Middle frontal gyrus (tissue), 1 donor: ENCODE results near the gene WDTC1.

Experiments used
- DNase-seq: peaks from one replicate; pipeline ENCODE4 v3.0.0-alpha.2; 2015; ENCODE audit warnings: low spot score; ENCODE audit errors: extremely low spot score

Gene WDTC1

GRCh38 chr1:27335506-27336422 lies 101.3 kb downstream of the WDTC1 start:
- no peak for DNase-seq

GRCh38 chr1:27336756-27337155 lies 102.3 kb downstream of the WDTC1 start:
- DNase-seq = no peak

DNA sequence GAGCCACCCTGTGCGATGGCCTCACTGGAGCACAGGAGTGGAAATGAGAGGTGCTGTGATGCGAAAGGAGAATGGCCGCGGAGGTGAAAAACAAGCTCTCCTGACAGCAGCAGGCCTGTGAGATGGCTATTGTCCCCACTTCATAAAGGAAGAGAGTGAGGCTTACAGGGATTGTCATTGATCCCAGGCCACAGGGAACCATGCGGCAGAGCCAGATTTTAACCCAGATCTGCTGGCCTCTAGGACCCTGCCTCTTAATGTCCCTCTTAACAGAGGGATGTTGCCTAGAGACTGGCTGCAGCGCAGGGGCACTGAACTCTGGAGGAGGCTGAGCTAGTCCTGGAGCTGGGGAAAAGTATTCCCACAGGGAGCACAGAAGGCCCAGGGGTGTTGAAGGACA lies 104.3 kb downstream of the WDTC1 start:
- no peak for DNase-seq

DNA sequence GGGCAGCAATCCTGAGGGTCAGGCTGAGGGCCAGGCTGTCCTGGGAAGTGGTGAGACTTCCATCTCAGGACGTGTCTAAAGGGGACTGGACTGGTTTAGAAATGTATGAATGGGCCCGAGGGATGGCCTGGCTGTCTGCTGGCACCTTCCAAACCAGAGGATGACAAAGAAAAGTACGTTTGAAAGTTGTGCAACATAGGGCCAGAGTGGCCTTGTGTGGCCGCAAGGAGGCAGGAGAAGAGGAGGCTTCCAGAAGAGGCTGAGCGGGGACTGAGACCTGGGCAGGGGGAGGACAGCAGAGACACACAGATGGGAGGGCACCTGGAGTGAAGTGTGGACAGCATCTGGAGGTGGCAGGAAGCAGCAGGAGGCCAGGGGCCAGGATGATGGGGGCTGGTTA lies 104.8 kb downstream of the WDTC1 start:
- DNase-seq = no peak

GRCh38 chr1:27341525-27342252 lies 107.3 kb downstream of the WDTC1 start, which contains the start of gene SYTL1:
Gene SYTL1 (plus strand): TSS chr1:27342022. CDS start chr1:27345335, 3,313 bp downstream.
- DNase-seq = no peak

DNA sequence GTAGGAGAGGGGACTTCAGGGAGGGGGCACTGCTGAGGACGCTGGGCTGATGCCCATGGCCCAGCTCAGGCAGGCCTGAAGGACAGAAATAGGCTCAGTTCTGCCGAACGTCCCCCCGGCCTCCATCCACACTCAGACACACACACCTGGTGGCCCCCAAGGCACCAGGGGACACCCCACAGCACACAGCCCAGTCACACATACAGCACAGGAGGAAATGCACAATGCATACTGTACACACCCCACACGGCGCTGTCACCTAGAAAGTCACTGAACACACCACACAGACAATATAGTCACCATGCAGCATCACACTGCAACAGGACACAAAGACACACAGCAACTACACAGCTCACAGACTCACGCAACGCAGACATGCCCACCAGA lies 108.0 kb downstream of the WDTC1 start:
- DNase-seq = no peak

DNA sequence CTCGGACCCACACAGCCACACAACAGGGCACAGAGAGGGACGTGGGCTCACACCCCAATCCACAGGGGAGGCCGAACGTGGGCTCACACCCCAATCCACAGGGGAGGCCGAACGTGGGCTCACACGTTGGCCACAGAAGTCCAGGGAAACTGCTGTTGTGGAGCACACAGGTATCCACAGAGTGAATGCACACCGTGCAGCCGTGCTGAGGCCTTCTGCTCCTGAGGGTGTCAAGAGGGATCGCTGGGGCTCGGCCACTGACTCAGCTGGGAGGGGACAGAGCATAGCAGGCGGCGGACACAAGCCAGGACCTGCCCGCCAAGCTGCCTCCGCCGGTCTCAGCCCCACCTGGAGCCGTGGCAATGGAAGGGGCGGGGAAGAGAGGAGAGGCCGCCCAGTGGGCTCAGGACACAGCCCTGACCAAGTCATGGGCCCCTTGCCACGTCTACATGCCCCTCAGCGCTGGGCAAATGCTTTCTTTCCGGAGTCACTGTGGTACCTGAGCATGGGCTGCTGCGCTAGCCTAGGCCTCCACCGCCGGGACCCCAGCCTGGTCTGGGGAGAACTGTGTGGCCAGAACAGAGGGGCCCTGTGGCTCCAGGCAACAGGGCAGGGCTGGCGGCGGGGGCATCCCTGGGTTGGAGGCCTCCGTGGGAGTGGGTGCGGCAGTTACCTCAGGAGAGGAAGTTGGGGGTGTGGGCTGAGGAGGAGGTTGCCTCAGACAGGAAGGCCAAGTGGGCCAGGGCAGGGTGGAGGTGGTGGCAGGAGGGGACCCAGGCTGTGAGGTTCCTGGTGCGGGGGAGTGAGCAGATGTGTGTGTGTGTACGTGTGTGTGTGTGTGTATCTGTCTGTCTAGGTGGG lies 108.6 kb downstream of the WDTC1 start:
- no peak for DNase-seq

- DNase-seq = no peak
These were observed 109.2 kb downstream of the WDTC1 start for GRCh38 chr1:27343639-27344025.

DNA sequence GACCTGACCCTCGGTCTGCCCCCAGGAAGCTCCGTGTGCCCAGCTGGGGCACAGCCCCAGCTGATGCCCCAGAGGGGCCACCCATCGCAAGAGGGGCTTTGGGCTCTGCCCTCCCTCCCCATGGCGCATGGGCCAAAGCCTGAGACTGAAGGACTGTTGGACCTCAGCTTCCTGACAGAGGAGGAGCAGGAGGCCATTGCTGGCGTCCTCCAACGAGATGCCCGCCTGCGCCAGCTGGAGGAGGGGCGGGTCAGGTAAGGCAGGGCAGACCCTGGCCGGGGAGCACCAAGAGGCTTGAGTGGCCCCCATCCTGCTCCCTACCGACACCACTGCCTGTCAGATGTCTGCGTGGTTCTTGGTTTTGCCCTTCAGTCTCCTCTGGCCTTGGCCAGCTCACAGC lies 110.8 kb downstream of the WDTC1 start:
- no peak for DNase-seq

- DNase-seq = no peak
These were observed 111.9 kb downstream of the WDTC1 start for GRCh38 chr1:27346357-27346756.

GRCh38 chr1:27346991-27347624 lies 112.7 kb downstream of the WDTC1 start:
- no peak for DNase-seq

- no peak for DNase-seq
These were observed 114.7 kb downstream of the WDTC1 start for GRCh38 chr1:27348861-27349783.

- DNase-seq = no peak
These were observed 115.6 kb downstream of the WDTC1 start for GRCh38 chr1:27349784-27350662.

DNA sequence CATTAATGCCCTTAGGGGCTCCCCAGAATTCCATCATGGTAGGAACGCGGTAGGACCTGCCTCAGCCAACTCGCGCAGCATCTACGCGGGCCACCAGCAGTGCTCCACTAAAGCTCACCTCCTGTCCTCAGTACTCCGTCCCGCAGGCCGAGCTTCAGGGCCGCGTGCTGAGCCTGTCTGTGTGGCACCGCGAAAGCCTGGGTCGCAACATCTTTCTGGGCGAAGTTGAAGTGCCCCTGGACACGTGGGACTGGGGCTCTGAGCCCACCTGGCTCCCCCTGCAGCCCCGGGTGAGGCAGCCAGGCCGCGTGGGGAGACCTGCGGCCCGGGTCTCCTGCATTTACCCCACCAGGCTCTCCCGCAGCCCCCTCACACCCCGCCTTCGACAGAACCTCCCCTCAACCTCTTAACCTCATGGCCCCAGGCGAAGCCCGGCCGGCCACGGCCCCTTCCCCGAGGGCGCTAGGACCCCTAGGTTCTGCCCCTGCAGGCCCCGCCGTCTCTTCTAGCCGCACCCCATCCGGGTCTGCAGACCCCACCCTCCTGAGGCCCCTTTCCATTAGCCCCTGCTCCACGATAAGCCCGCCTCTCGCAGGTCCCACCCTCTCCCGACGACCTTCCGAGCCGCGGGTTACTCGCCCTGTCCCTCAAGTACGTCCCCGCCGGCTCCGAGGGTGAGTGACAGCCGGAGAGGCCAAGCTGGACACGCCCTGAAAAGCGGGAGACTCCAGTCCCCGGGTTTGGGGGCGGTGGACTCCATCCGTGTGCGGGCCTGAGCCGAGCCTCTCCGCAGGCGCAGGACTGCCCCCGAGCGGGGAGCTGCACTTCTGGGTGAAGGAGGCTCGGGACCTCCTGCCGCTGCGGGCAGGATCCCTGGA lies 116.5 kb downstream of the WDTC1 start:
- DNase-seq = no peak

- no peak for DNase-seq
These were observed 117.2 kb downstream of the WDTC1 start for GRCh38 chr1:27351541-27352107.

DNA sequence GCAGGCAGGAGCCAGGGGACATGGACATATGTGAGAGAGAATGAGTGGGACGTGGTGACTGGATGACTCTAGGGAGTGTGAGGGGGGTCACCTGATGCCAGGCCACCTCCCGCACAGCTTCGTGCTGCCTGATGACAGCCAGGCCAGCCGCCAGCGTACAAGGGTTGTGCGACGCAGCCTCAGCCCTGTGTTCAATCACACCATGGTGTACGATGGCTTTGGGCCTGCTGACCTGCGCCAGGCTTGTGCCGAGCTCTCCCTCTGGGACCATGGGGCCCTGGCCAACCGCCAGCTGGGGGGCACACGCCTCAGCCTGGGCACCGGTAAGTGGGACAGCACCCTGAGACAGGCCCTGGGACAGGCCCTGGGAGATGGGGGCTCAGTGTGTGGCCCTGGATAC lies 118.7 kb downstream of the WDTC1 start:
- no peak for DNase-seq

DNA sequence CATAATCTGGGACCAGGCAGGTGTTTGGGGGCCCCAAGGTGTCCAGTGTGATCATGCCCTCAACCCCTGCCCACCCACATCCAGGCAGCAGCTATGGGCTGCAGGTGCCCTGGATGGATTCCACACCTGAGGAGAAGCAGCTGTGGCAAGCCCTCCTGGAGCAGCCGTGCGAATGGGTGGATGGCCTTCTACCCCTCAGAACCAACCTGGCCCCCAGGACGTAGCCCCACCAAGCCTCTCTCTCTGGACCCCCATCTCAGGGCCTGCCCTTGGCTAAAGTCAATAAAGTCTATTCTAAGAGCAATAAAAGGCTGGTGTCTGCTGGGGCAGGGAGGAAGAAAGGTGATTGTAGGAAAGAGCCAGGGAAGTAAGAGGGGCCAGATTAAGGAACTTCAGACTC lies 119.2 kb downstream of the WDTC1 start:
- DNase-seq = no peak

DNA sequence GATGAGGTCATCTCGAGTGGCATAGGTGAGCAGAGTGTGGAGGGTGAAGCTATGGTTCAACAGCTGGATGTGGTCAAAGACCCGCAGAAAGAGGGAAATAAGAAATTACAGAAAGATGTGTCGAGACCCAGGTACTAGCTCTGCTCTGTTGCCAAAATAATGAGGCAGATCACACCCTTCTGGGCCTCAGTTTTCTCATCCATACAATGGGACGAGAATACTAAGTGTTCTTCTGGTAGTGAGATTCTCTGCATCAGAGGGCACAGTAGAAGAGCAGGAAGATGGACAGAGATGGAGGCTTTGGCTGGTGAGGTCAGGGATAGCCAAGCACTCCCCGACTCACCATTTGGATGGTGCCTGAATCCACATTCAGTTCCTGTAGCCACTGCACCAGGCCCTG lies 121.3 kb downstream of the WDTC1 start:
- no peak for DNase-seq
